HepG2 (cell line): ENCODE measurements around the gene PCDHA13. TPM values are rescaled to one million over a fixed set of nuclear protein-coding genes. Genes with fewer than 3 reads are reported as not detected.

ENCODE experiments used
- ATAC-seq: fragments of 200-7000 bp; cut with Tn5 transposase; 3 replicates; pipeline ENCODE4 v1.9.1; 2020; ENCODE audit warnings: mild to moderate bottlenecking, moderate library complexity
- BruUV-seq: library from RNA; stranded (reverse); fragments of 400-500 nt; replicated peaks from 2 replicates; lab custom pipeline; 2021; lab: Mats Ljungman, UMichigan
- CTCF ChIA-PET: fragments of 300-600 bp; formaldehyde crosslinking; extraction: SDS; loops from one replicate; lab custom pipeline; 2021; ENCODE audit warnings: low total read pairs, inconsistent platforms, low intra/inter-chr PET ratio; lab: Yijun Ruan, JAX
- POLR2A ChIA-PET: fragments of 350-600 bp; sonication (Branson Sonifier 250); formaldehyde crosslinking; loops from one replicate; lab custom pipeline; 2020; ENCODE audit warnings: antibody characterized with exemption, inconsistent platforms; lab: Yijun Ruan, JAX
- DNase-seq: peaks from one replicate; pipeline ENCODE4 v3.0.0-alpha.2; 2015; ENCODE audit warnings: low spot score
- FAIRE-seq: peaks from 3 replicates; lab custom pipeline; 2011; peaks lifted over from hg19 to GRCh38; lab: Jason Lieb, UNC
- H2AFZ ChIP-seq: one replicate; pipeline ENCODE4 v1.6.1; 2011; ENCODE audit warnings: low read length, inconsistent platforms
- H3K27ac ChIP-seq: fragments of 300-600 bp; 3 replicates; pipeline ENCODE4 v1.8.0; 2011; ENCODE audit warnings: mixed run types, mild to moderate bottlenecking, mixed read lengths, low read length, inconsistent platforms; ENCODE audit not compliant: insufficient read depth; ENCODE audit errors: extremely low read length
- H3K27me3 ChIP-seq, 2 experiments: fragments of 200-600 bp in 1 of 2; 2 replicates in 1 of 2; 3 replicates in 1 of 2; pipeline versions ENCODE4 v1.6.0 to v1.8.0; 2011; ENCODE audit warnings: low read length in 2 of 2, mild to moderate bottlenecking in 2 of 2, moderate library complexity in 2 of 2, inconsistent platforms in 1 of 2; ENCODE audit not compliant: insufficient read depth in 2 of 2, control insufficient read depth in 1 of 2
- H3K36me3 ChIP-seq, 2 experiments: fragments of 200-600 bp in 1 of 2; replicated peaks in 1 of 2; 2 replicates in 1 of 2; 3 replicates in 1 of 2; pipeline versions ENCODE4 v1.5.1 to v1.8.0; 2011; ENCODE audit warnings: low read length in 2 of 2, inconsistent platforms in 1 of 2; ENCODE audit not compliant: insufficient read depth in 2 of 2, control insufficient read depth in 1 of 2
- H3K4me1 ChIP-seq: 2 replicates; pipeline ENCODE4 v1.5.1; 2012; ENCODE audit warnings: low read length, inconsistent platforms; ENCODE audit not compliant: insufficient read depth
- H3K4me2 ChIP-seq: 2 replicates; pipeline ENCODE4 v1.6.0; 2011; ENCODE audit warnings: low read depth, low read length, inconsistent platforms
- H3K4me3 ChIP-seq, 3 experiments: fragments of 200-600 bp in 1 of 3; sonication (generic), shearing (Covaris generic) in 1 of 3; replicated peaks in 1 of 3; 2 replicates each; pipeline ENCODE4 v1.5.1; 2011 to 2016; ENCODE audit warnings: low read length in 3 of 3, inconsistent platforms in 2 of 3, low read depth in 2 of 3, mild to moderate bottlenecking in 2 of 3, control low read depth in 1 of 3, mixed read lengths in 1 of 3; ENCODE audit not compliant: insufficient read depth in 1 of 3
- H3K79me2 ChIP-seq: one replicate; pipeline ENCODE4 v1.6.1; 2011; ENCODE audit warnings: low read length, inconsistent platforms; ENCODE audit not compliant: insufficient read depth
- H3K9ac ChIP-seq: 2 replicates; pipeline ENCODE4 v1.6.0; 2011; ENCODE audit warnings: mild to moderate bottlenecking, low read depth, low read length, inconsistent platforms; ENCODE audit not compliant: insufficient read depth
- H3K9me3 ChIP-seq: 2 replicates; pipeline ENCODE4 v1.5.1; 2012; ENCODE audit warnings: mild to moderate bottlenecking, low read length
- H4K20me1 ChIP-seq: 2 replicates; pipeline ENCODE4 v1.6.0; 2011; ENCODE audit warnings: inconsistent platforms, mild to moderate bottlenecking, low read length, moderate library complexity; ENCODE audit not compliant: insufficient read depth
- MED1 ChIP-seq: sonication (generic); formaldehyde crosslinking; IDR thresholded peaks from 2 replicates; pipeline ENCODE4 v1.4.0; 2020; ENCODE audit warnings: missing genetic modification reagents
- PITX1 ChIP-seq: sonication (generic); formaldehyde crosslinking; IDR thresholded peaks from 2 replicates; pipeline ENCODE4 v1.5.1; 2020; ENCODE audit warnings: mild to moderate bottlenecking, missing genetic modification reagents
- RCOR2 ChIP-seq: IDR thresholded peaks from 2 replicates; pipeline ENCODE4 v1.6.1; 2016; ENCODE audit warnings: missing biosample characterization, missing genetic modification reagents
- SMARCC2 ChIP-seq: fragments of 450-650 bp; IDR thresholded peaks from 2 replicates; pipeline ENCODE4 v1.6.1; 2017; ENCODE audit warnings: antibody characterized with exemption, mild to moderate bottlenecking
- STAG1 ChIP-seq: sonication (generic); formaldehyde crosslinking; IDR thresholded peaks from 2 replicates; pipeline ENCODE4 v1.4.0; 2020; ENCODE audit warnings: missing genetic modification reagents
- ZBTB7A ChIP-seq: sonication (generic); formaldehyde crosslinking; IDR thresholded peaks from 2 replicates; pipeline ENCODE4 v1.8.0; 2022; ENCODE audit warnings: mild to moderate bottlenecking, missing genetic modification reagents
- ZEB1 ChIP-seq: IDR thresholded peaks from 2 replicates; pipeline ENCODE4 v1.6.1; 2012; ENCODE audit warnings: mild to moderate bottlenecking, low read depth, inconsistent platforms; ENCODE audit not compliant: insufficient replicate concordance
- ZNF44 ChIP-seq: sonication (generic); formaldehyde crosslinking; IDR thresholded peaks from 2 replicates; pipeline ENCODE4 v1.5.1; 2020; ENCODE audit warnings: mild to moderate bottlenecking, missing genetic modification reagents
- ZNF678 ChIP-seq: sonication (generic); formaldehyde crosslinking; IDR thresholded peaks from 2 replicates; pipeline ENCODE4 v1.4.0; 2020; ENCODE audit warnings: mild to moderate bottlenecking, missing genetic modification reagents
- WGBS: methylation state at CpG from one replicate; pipeline ENCODE4 v1.1.6; 2017; ENCODE audit warnings: low lambda C conversion rate; 5-methylcytosine and 5-hydroxymethylcytosine counted together
- in situ Hi-C: cut with HindIII; loops from 2 replicates; pipeline ENCODE4 v1.10.0; 2017; ENCODE audit warnings: low pct_unique_long_range_greater_than_20kb; ENCODE audit not compliant: extremely low pct_ligation_motif_present
- intact Hi-C: fragments of 100-400 bp; cut with micrococcal nuclease; formaldehyde crosslinking; loops from one replicate; pipeline ENCODE4 v1.10.0; 2022; ENCODE audit not compliant: unreplicated experiment
- polyA plus RNA-seq, 8 experiments: library from polyadenylated mRNA; depleted of rRNA in 3 of 8; stranded (reverse) in 7 of 8; unstranded in 1 of 8; fragments of >200 nt; fragmentation: Illumina TruSeq in 4 of 8; extraction: Trizol in 4 of 8; gene quantifications; 2 replicates each; pipeline versions ENCODE4 v1.2.1 to v1.2.3, GENCODE V29; 2011 to 2016; ENCODE audit warnings: low read depth in 4 of 8, missing spikeins in 1 of 8, mixed read lengths in 1 of 8; ENCODE audit not compliant: insufficient read depth in 1 of 8
- total RNA-seq, 5 experiments: library from RNA; depleted of rRNA; stranded (reverse); fragments of >200 nt; fragmentation: Illumina TruSeq; extraction: Trizol; gene quantifications; 2 replicates each; pipeline ENCODE4 v1.2.3, GENCODE V29; 2016; ENCODE audit warnings: low read depth in 1 of 5
- TF ChIP-seq, protein P1 (sequence below): sonication (generic); formaldehyde crosslinking; IDR thresholded peaks from 2 replicates; pipeline ENCODE4 v1.5.0; 2020; ENCODE audit warnings: missing genetic modification reagents
- TF ChIP-seq, protein P2 (sequence below): sonication (generic); formaldehyde crosslinking; IDR thresholded peaks from 2 replicates; pipeline ENCODE4 v1.5.1; 2020; ENCODE audit warnings: mild to moderate bottlenecking, missing genetic modification reagents, moderate library complexity
- TF ChIP-seq, protein P3 (sequence below): sonication (generic); formaldehyde crosslinking; IDR thresholded peaks from 2 replicates; pipeline ENCODE4 v1.4.0; 2020; ENCODE audit warnings: missing genetic modification reagents
- TF ChIP-seq, protein P4 (sequence below): sonication (generic); formaldehyde crosslinking; IDR thresholded peaks from 2 replicates; pipeline ENCODE4 v1.5.0; 2020; ENCODE audit warnings: mild to moderate bottlenecking, missing genetic modification reagents, moderate library complexity
- TF ChIP-seq, protein P5 (sequence below): sonication (generic); formaldehyde crosslinking; IDR thresholded peaks from 2 replicates; pipeline ENCODE4 v1.5.0; 2020; ENCODE audit warnings: missing genetic modification reagents

The PCDHA13 gene
- total and polyA plus RNA-seq, 2 of the 13 experiments (the other 11 are each of a cell fraction or from before 2014, with no cell fraction given): 0.03 to 0.04 TPM

DNA sequence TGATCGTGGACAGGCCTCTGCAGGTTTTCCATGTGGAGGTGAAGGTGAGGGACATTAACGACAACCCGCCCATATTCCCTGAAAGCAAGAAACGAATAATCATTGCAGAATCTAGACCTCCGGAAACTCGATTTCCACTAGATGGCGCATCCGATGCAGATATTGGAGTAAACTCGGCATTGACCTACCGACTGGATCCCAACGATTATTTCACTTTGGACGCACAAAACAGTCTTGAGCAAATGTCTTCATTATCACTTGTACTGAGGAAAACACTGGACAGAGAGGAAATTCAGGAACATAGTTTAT lies 621 bp downstream of the PCDHA13 start:
- FAIRE-seq (no peak), ATAC-seq (no peak), DNase-seq (no peak)
- no peak overlapping the region for H3K4me3 ChIP-seq
- H4K20me1 ChIP-seq: no peaks in the 10 kb centered on the region
- no peaks in the 10 kb centered on the region for H3K27me3 ChIP-seq
- no peaks in the 10 kb centered on the region for H3K9me3 ChIP-seq
- ChIA-PET POLR2A (no interaction called here), CTCF (interaction anchor here (1.1 to 1.5 kb wide), 2 partner anchors 158 to 159 kb away, joined by 3 to 6 read pairs; no protein-coding TSS in a partner anchor)
- no peaks in the 10 kb centered on the region for H3K36me3 ChIP-seq
- in situ Hi-C loops: no loop called here
- H3K9ac ChIP-seq: no peak overlapping the region
- WGBS: 54% methylated on average over 12 of the region's 12 CpGs
- H3K4me2 ChIP-seq: no peak overlapping the region
- no peaks in the 10 kb centered on the region for H3K79me2 ChIP-seq
- no TSS peak for BruUV-seq
- intact Hi-C loops: loop anchor here (1.0 kb wide), 1 partner anchor 159 kb away; no protein-coding TSS in a partner anchor
- no peak overlapping the region for H3K27ac ChIP-seq
- H2AFZ ChIP-seq: no peak overlapping the region
- H3K4me1 ChIP-seq: no peaks in the 10 kb centered on the region
- TF ChIP-seq SMARCC2: no peak
- no peak for TF ChIP-seq ZNF678 (CRISPR knock-in tag)
- TF ChIP-seq, protein P1, sequence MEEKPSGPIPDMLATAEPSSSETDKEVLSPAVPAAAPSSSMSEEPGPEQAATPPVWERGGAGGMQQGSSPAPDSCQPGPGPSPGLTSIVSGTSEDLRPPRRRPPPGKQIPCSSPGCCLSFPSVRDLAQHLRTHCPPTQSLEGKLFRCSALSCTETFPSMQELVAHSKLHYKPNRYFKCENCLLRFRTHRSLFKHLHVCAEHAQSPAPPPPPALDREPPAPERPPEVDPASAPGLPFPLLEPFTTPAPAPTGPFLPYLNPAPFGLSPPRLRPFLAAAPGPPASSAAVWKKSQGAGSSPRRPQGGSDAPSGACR (CRISPR knock-in tag): no peak
- TF ChIP-seq, protein P2, sequence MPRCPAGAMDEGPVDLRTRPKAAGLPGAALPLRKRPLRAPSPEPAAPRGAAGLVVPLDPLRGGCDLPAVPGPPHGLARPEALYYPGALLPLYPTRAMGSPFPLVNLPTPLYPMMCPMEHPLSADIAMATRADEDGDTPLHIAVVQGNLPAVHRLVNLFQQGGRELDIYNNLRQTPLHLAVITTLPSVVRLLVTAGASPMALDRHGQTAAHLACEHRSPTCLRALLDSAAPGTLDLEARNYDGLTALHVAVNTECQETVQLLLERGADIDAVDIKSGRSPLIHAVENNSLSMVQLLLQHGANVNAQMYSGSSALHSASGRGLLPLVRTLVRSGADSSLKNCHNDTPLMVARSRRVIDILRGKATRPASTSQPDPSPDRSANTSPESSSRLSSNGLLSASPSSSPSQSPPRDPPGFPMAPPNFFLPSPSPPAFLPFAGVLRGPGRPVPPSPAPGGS (CRISPR knock-in tag): no peak
- no peak for TF ChIP-seq MED1 (CRISPR knock-in tag)
- TF ChIP-seq, protein P3, sequence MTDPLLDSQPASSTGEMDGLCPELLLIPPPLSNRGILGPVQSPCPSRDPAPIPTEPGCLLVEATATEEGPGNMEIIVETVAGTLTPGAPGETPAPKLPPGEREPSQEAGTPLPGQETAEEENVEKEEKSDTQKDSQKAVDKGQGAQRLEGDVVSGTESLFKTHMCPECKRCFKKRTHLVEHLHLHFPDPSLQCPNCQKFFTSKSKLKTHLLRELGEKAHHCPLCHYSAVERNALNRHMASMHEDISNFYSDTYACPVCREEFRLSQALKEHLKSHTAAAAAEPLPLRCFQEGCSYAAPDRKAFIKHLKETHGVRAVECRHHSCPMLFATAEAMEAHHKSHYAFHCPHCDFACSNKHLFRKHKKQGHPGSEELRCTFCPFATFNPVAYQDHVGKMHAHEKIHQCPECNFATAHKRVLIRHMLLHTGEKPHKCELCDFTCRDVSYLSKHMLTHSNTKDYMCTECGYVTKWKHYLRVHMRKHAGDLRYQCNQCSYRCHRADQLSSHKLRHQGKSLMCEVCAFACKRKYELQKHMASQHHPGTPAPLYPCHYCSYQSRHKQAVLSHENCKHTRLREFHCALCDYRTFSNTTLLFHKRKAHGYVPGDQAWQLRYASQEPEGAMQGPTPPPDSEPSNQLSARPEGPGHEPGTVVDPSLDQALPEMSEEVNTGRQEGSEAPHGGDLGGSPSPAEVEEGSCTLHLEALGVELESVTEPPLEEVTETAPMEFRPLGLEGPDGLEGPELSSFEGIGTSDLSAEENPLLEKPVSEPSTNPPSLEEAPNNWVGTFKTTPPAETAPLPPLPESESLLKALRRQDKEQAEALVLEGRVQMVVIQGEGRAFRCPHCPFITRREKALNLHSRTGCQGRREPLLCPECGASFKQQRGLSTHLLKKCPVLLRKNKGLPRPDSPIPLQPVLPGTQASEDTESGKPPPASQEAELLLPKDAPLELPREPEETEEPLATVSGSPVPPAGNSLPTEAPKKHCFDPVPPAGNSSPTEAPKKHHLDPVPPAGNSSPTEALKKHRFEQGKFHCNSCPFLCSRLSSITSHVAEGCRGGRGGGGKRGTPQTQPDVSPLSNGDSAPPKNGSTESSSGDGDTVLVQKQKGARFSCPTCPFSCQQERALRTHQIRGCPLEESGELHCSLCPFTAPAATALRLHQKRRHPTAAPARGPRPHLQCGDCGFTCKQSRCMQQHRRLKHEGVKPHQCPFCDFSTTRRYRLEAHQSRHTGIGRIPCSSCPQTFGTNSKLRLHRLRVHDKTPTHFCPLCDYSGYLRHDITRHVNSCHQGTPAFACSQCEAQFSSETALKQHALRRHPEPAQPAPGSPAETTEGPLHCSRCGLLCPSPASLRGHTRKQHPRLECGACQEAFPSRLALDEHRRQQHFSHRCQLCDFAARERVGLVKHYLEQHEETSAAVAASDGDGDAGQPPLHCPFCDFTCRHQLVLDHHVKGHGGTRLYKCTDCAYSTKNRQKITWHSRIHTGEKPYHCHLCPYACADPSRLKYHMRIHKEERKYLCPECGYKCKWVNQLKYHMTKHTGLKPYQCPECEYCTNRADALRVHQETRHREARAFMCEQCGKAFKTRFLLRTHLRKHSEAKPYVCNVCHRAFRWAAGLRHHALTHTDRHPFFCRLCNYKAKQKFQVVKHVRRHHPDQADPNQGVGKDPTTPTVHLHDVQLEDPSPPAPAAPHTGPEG: no peak
- no peak for TF ChIP-seq ZBTB7A (CRISPR knock-in tag)
- no peak for TF ChIP-seq ZEB1
- TF ChIP-seq RCOR2 (CRISPR knock-in tag): no peak
- no peak for TF ChIP-seq ZNF44
- no peak for TF ChIP-seq PITX1 (CRISPR knock-in tag)
- peak; percentile 29 for TF ChIP-seq STAG1 (CRISPR knock-in tag)
- TF ChIP-seq, protein P4, sequence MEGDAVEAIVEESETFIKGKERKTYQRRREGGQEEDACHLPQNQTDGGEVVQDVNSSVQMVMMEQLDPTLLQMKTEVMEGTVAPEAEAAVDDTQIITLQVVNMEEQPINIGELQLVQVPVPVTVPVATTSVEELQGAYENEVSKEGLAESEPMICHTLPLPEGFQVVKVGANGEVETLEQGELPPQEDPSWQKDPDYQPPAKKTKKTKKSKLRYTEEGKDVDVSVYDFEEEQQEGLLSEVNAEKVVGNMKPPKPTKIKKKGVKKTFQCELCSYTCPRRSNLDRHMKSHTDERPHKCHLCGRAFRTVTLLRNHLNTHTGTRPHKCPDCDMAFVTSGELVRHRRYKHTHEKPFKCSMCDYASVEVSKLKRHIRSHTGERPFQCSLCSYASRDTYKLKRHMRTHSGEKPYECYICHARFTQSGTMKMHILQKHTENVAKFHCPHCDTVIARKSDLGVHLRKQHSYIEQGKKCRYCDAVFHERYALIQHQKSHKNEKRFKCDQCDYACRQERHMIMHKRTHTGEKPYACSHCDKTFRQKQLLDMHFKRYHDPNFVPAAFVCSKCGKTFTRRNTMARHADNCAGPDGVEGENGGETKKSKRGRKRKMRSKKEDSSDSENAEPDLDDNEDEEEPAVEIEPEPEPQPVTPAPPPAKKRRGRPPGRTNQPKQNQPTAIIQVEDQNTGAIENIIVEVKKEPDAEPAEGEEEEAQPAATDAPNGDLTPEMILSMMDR (CRISPR knock-in tag): peak; percentile 28; the same call in 1 of the 2 replicates
- TF ChIP-seq, protein P5, sequence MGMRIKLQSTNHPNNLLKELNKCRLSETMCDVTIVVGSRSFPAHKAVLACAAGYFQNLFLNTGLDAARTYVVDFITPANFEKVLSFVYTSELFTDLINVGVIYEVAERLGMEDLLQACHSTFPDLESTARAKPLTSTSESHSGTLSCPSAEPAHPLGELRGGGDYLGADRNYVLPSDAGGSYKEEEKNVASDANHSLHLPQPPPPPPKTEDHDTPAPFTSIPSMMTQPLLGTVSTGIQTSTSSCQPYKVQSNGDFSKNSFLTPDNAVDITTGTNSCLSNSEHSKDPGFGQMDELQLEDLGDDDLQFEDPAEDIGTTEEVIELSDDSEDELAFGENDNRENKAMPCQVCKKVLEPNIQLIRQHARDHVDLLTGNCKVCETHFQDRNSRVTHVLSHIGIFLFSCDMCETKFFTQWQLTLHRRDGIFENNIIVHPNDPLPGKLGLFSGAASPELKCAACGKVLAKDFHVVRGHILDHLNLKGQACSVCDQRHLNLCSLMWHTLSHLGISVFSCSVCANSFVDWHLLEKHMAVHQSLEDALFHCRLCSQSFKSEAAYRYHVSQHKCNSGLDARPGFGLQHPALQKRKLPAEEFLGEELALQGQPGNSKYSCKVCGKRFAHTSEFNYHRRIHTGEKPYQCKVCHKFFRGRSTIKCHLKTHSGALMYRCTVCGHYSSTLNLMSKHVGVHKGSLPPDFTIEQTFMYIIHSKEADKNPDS: no peak
